Uterus (tissue), 2 donors: Measurements from ENCODE around the gene TMPRSS4.

Source experiments
- CTCF ChIP-seq, 4 experiments: fragments of 200-600 bp in 2 of 4; fragments of 450-650 bp in 2 of 4; sonication (generic) in 2 of 4; IDR thresholded peaks; one replicate each; pipeline ENCODE4 v1.5.1; 2016 to 2019; ENCODE audit warnings: antibody characterized with exemption in 4 of 4, mild to moderate bottlenecking in 2 of 4, moderate library complexity in 1 of 4
- POLR2A ChIP-seq, 2 donors: fragments of 450-650 bp; IDR thresholded peaks; one replicate each; pipeline ENCODE4 v1.6.1; 2016; ENCODE audit warnings: antibody characterized with exemption in 2 of 2, mild to moderate bottlenecking in 1 of 2, moderate library complexity in 1 of 2

GRCh38 chr11:118073554-118073953 is 3.3 kb upstream of the TMPRSS4 start:
- TF ChIP-seq CTCF (IDR thresholded peaks at IDR 0.05): no peak
- no peak for TF ChIP-seq POLR2A (IDR thresholded peaks at IDR 0.05)
